ENCODE results near the gene DOP1A.

- TF ChIP-seq CTCF (IDR thresholded peaks at IDR 0.05) (no peak), EZH2 (IDR thresholded peaks at IDR 0.05; ENCODE audit: borderline replicate concordance, insufficient read depth, low read depth, low read length, poor library complexity, severe bottlenecking) (no peak)
These were observed 58.8 kb downstream of the DOP1A start for GRCh38 chr6:83126223-83126622.

Measured in B cell (primary cell).